Activated T-cell treated with anti-CD3 and anti-CD28 coated beads for 24 hours (primary cell): Measurements from ENCODE around the gene MVB12B.

Source experiments
- DNase-seq: peaks from one replicate; pipeline ENCODE4 v3.0.0-alpha.2; 2020; ENCODE audit warnings: low read depth

Gene MVB12B

DNA sequence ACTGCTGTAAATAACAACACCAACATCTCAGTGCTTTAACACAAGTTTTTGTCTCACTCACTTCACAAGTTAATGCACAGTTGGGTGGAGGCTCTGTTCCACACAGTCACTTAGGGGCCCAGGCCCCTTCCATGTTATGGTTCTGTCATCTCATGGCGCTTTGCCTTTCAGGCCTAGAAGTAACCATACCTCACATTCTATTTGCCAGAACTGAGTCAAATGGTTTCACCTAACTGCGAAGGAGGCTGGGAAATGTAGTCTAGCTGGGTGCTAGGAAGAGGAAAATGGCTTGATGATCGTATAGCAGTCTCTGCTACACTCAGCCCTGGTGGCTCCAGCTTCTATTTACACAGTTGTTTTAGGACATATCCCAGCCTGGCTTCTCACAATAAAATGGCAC, 23.1 kb upstream of the MVB12B start:
- DNase-seq, result no peak

GRCh38 chr9:126304207-126304970, 22.2 kb upstream of the MVB12B start:
- DNase-seq, result no peak

DNA sequence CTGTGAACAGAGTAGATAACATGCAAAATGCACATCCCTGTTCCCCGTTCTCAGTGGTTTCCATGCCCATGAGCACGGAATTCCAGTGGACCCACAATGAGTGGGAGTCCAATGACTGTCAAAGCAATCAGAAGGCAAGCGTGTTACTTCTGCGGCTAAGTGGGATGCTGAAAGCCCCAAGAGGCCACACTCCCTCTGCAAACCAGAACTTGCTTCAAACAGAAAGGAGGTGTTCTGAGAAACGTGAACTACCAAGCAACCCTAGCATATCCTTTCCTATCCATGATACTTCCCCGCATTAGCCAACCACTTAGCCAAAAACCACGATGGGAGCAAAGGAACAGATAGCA, 21.7 kb upstream of the MVB12B start:
- DNase-seq, result no peak

- DNase-seq, result no peak
Measured at GRCh38 chr9:126306071-126306647, 20.5 kb upstream of the MVB12B start.

DNA sequence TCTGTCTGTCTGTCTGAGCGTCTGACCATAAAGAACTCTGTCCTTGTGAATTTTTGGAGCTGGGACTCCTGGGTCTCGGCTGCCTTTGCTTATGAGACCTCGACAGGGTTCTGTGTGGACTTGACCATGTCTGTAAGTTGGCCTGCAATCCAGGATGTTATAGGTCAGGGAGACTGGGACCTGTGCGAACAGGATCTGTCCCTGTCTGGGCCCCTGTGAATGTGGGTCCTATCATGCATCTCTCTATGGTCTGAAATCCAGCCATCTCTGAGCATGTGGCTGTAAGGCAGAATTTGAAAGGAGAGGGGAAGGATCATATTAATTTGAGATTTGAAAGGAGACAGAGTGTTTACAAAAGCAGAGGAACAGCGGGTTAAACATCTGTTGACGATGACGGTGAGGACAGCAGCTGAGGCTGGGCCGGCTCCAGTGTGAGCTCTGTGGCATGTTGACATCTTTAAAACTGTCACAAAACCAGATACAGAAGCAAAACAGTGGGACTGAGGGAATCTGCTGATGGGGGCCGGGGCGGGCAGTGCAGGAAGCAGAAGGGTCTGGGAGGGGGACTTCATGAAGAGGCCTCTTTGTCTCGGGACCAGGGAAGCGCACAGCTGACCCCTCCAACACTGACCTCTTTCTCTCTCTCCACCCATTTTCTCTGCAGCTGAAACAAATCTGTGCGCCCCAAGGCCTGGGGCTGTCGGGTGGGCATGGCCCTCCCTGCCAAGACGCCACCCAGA, 19.1 kb upstream of the MVB12B start:
- DNase-seq, result no peak

DNA sequence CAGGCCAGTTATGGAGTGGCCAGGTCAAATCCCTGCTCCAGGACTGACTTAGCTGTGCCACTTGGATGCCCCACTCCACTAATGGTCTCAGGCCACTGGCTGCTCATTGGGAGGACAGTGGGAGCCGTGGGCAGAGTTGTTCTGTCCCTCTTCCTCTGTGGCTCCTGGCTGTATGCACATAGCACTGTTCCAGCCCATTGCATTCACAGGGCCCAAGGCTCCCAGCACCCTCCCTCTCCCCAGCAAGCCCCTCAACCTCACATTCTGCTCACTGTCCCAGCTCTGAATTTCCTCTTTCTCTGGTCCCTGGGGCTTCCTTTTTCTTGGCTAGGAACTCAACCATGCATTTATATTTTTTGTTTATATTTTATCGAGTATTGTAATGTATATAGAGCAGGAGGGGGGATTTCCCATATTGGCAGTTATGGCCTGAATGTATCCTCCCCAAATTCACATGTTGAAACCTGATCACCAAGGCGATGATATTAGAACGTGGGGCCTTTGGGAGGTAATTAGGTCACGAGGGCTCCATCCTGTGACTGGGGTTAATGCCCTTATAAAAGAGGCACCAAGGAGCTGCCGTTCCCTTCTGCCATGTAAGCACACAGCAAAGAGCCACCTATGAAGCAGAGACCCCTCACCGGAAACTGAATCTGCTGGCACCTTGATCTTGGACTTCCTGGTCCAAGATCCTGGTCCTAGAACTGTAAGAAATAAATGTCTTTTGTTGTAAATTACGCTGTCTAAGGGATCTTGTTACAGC, 17.0 kb upstream of the MVB12B start:
- DNase-seq, result no peak

- no peak for DNase-seq
Measured at GRCh38 chr9:126312584-126313551, 13.8 kb upstream of the MVB12B start.

- no peak for DNase-seq
Measured at GRCh38 chr9:126316085-126316655, 10.5 kb upstream of the MVB12B start.

DNA sequence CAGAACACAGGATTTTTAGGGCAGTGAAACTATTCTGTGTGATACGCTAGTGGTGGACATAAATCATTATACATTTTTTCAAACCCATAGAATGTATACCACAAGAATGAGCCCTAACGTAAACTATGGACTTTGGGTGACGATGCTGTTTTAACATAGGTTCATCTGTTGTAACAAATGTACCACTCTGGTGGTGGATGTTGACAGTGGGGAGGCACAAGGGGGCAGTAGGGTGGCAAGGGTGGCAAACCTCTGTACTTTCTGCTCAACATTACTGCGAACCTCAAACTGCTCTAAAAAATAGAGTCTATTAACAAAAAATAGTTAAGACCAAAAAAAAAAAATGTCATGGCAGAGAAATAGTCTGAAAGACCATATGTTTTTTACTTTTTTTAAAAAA, 9.1 kb upstream of the MVB12B start:
- no peak for DNase-seq

DNA sequence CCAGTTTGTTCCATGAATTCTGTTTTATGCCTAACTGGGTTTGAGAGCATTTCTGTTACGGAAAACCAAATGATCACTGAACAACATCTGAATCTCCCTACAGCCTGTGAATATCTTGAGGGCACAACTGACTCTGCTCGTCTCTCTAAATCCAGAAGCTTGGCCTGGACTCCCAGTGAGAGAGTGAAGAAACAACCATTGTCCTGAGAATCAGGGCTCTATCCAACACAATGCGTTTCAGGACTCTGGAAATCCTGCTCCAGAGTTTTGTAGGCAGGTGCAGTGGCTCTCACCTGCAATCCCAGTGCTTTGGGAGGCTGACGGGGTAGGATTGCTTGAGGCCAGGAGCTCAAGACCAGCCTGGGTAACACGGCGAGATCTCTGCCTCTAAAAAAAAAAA, 7.8 kb upstream of the MVB12B start:
- DNase-seq, result no peak

- DNase-seq, result no peak
Measured at GRCh38 chr9:126319671-126320070, 7.0 kb upstream of the MVB12B start.

DNA sequence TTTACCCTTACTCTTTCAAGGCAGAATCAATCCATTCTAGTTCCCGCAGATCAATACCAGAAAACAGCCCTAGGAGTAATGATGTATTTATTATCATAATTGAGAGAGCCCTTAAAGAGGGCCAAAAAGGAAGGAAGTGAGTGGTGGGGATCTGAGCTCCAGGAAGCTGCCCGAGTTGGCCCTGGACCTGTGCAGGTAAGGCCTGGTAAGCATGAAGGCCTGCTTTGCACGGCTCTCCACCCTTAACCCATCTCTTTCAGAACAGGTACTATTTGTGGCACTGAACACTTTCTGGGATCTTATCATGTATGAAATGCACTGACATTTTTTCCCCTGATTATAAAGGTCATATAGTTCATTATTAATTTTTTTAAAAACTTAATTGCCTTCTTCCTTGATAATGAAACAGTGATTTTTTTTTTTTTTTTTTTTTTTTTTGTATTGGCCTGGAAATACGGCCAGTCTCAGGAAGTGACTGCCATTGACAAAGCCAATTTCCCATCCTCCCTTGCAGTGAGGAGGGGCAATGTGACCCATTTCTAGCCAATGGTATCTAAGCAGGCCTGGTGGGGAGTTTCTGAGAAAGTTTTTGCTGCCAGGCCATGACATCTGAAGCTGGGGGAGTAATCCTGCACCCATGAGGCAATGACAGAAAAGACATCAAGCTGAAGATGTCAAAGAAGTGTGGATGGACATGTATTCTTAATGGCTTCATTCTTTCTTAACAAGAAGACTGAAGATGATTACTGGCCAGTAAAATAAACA, 6.3 kb upstream of the MVB12B start:
- no peak for DNase-seq

GRCh38 chr9:126321742-126322141, 4.9 kb upstream of the MVB12B start:
- no peak for DNase-seq

- DNase-seq, result no peak
Measured at GRCh38 chr9:126325821-126326220, 808 bp upstream of the MVB12B start.

- DNase-seq, result no peak
Measured at GRCh38 chr9:126327006-126327713, 531 bp downstream of the MVB12B start.

GRCh38 chr9:126327714-126328185, 1.1 kb downstream of the MVB12B start:
- no peak for DNase-seq

- DNase-seq, result no peak
Measured at GRCh38 chr9:126328407-126328806, 1.8 kb downstream of the MVB12B start.

- DNase-seq, result no peak
Measured at GRCh38 chr9:126329476-126330275, 3.0 kb downstream of the MVB12B start.

DNA sequence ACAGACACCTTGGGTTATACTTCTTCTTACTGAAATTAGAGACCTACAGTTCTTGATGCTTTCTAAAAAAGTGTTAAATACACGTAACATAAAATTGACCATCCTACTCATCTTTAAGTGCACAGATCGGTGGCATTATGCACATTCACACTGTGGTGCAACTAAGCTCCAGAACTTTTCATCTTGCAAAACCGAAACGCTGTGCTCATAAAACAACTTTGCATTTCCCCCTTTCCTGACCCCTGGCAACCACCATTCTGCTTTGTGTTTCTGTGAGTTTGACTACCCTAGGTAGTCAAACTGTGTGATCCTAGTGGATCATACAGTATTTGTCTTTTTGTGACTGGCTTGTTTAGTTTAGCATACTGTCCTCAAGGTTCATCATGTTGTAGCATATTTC, 3.9 kb downstream of the MVB12B start:
- DNase-seq, result no peak
